ENCODE data around the gene SOCS6.
"Not testable (repeated sequence)": the region's sequence is repeated elsewhere in the genome, so short reads cannot be mapped to it uniquely, and the experiment has no call there.

The SOCS6 gene

DNA sequence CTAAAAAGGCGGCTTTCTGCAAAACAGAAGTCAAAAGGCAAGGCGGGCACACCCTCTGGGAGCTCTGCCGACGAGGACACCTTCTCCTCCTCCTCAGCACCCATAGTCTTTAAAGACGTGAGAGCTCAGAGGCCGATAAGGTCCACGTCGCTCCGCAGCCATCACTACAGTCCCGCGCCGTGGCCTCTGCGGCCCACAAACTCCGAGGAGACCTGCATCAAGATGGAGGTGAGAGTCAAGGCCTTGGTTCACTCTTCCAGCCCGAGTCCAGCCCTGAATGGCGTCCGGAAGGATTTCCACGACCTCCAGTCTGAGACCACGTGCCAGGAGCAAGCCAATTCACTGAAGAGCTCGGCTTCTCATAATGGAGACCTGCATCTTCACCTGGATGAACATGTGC, 36.1 kb downstream of the SOCS6 start:
- DNase-seq: no peak

DNA sequence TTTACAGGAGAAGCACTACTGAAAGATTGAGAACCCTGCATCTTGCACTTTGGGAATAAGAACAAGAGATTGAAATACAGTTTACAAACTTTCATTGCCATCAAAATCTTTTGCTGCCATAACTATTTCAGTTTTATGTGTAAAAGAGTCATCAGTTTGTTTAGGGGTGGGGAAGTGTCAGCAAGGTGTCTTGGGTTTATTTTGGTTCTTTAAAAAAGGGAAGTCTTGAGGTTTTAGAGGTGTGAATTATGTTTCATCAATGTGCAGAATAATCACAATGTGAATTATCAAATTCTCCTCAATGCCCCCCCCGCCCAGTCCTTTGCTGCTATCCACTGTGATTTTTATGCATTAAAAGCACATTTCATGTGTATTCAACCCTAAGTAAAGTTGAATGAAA, 37.4 kb downstream of the SOCS6 start:
- DNase-seq: no peak

DNA sequence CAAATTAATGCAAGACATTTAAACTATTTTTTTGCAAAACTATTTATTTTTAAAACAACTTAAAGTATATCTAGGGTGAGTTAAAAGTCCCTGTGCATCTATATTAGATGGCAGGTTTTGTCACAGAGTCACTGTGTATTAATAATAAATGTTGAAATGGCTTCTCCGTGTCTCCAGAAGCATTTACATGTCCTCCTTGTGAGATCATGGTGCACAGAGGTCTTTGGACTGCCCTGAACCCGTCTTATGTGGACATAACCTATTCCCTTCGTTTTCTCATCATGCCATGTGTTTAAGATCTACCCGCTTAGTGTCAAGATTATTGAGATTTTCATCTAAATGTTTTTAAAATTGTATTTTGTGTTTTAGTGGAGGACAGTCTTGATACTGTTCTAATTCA, 39.3 kb downstream of the SOCS6 start:
- no peak for DNase-seq

DNA sequence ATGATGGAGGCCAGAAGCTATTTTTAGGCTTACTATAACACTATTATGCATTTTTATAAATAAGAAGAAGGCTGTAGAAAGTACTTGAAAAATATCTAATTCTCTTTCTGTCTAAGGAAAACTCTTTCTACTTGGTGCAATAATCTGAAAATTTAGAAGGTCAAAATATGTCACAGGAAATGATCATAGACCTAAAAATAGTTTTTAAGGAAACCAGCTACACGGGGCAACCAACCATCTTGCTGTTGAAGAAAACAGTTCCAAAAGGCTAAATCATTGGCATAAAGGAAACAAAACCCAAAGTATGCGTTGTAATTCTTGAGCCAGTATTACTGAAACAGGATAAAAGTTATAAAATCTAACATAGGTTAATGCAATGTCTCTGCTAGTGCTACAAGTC, 40.2 kb downstream of the SOCS6 start:
- DNase-seq: no peak

DNA sequence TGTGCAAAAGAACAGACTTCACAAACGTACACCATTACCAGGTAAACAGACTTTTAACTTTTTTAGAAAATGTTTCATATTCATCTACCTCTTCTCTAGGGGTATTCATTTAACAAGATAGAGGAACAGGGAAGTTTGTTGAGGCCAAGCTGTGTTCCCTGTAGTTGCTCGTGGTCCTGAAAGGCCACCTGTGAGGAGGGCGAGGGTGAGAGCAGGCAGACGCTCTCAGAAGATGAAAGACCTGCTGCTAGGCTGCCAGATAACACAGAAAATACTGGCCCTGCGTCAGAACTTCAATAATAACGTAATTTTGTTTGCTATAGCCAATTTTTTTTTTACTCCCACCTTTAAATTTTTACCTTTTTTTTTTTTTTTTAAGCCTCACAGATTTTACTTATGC, 42.0 kb downstream of the SOCS6 start:
- no peak for DNase-seq

DNA sequence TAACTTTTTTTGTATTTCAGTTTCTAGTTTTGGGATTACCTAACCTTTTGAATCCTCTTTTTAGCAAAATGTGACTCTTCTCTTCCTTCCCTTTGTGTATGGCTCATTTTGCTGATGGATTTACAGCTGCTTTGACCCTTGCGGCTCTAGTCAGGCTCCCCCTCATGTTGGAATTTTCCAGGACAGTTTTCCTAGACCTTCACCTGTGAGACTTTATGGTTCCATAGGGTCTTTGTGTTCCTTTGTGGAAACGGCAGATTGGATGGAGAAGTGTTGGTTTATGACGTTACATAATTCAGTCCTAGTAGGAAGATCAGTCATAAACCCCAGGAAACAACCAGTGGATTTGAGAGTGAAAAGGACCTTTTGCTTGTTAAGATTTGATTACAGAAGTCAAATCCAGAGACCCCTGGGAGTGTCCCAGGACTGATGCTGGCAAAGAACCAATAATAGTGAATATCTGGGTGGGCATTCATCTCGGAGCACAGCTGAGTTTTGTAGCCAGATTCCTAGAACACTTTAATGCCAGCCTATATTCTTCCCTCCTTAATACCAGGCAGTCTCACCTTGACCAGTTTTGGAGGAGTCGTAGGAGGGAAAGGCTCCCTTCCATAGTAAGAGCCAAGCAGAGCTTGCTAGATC, 42.7 kb downstream of the SOCS6 start:
- DNase-seq: no peak

DNA sequence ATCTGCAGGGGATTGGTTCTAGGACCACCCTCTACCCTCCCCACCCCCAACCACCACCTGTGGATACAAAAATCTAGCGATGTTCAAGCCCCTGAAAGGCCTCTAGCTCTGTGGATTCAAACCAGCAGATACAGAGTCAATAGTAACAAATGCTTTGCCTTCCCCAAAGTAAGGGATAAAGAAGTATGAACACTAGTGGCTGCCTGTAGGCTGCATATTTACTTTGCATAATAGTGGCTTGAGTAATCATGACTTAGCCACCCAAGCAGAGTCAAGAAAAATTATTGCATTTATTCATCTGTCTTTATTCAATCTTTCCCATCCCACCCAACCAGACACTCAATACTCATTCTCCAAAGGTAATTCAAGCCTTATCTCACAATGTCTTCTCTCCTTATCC, 43.8 kb downstream of the SOCS6 start:
- DNase-seq: no peak

DNA sequence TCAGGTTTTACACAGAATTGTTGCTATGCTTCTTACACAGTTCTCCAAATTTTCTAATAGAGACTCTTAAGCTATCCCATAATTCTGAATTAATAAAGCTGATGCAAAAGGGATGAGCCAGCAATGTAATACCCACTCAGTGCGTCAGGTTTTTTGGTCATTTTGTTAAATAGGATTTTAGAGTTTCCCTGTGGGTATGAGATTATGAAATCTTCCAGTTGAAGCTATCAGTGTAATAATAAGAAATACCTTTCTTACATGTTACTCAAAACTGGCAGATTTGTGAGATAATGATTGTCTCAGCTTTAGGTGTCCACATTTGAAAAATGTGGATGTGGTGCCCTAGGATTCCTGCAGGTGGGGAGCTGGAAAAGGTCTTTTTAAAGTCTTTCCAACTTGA, 44.5 kb downstream of the SOCS6 start:
- no peak for DNase-seq

DNA sequence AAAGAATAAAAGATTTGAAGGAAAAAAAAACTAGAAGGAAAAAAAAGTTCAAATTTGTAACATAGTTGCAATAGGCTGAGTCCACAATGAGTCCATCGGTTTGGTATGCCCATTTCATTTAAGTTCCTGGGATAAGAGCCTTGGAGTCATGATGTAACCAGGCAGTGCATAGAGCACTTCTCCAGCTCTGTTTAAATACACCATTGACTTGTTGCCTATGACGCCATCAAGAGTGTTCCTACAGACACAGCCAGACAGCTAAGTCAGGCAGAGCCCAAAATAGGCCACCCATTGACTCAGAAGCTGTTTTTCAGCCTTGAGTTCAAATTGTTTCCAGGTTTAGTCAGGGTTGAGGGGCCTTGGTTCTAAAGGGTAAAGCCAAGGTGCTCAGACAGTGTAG, 44.9 kb downstream of the SOCS6 start:
- peak; percentile 57 to 64 for DNase-seq

DNA sequence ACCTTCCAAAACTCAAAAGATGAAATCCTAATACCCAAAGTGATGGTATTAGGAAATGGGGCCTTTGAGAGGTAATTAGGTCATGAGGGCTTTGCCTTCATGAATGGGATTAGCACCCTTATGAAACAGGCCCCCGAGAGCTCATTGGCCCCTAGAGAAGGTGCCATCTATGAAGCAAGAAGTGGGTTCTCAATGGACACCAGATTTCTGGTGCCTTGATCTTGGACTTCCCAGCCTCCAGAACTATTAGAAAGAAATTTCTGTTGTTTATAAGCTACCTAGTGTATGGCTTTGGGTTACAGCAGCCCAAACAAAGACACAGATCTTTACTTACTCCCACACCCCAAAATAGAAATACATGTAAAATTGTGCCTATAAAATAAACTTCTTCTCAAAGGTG, 45.4 kb downstream of the SOCS6 start:
- no peak for DNase-seq

DNA sequence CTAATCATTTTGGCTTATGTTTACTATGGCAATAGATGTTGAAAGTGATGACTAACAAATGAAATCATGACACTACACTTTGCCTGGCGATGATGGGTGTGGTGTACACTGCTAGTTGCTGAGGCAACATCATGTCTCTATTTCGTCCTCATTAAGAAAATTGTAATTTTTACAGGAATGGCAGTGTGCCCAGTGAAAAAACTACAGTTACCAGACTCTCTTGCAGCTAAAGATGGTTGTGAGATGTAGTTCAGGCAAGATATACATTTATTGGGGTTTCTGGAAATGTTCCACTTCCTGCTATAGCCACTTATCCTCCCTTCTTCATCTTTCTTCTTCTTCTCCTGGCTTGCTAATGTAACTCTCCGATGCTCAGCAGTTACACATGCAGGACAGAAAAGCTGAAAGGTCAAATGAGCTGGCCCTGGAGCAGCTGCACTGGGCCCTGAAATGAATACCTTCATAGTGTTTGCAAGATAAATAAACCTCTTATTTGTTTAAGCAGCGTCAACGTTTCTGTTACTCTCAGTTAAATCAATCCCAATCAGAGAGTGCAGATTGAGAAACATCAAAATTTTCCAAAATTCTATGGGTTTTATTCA, 46.0 kb downstream of the SOCS6 start:
- DNase-seq: peak; percentile 59 to 67

DNA sequence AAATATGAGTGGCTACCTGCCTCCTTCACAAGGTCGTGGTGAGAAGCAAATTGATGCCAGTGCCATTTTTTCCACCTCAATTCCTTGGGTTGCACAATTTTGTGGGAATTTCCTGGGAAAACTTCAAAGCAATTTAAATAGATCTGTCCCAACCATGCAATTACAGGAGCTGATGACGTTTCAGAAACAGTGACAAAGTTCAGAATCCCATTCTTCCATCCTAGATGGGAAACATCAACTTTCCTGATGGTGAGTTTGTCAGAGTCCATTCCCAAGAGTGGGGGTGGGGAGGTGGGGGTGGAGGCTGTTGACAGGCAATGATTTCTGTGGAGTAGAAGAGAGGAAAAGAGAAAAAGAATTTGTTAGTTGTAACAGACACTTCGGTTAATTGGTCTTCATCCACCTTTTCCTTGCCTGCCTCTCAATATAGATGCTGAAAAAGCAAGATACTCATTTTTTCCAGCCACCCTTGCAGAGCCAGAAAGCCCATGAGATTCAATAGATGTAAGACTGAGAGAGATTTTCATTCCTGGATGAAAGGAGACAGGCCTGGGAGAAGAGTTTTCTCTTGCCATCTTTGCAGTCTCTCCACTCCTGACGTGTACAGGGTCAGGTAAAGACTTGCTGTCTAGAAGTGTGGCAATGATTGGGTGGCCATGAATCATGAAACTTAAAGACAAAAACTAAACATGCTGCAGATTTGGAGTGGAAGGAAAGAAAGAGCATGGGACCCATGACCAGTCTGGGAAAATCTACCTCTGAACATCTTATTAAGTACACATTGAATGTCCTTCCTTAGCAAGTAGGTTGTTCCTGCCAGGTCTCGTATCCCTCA, 47.3 kb downstream of the SOCS6 start:
- no peak for DNase-seq

DNA sequence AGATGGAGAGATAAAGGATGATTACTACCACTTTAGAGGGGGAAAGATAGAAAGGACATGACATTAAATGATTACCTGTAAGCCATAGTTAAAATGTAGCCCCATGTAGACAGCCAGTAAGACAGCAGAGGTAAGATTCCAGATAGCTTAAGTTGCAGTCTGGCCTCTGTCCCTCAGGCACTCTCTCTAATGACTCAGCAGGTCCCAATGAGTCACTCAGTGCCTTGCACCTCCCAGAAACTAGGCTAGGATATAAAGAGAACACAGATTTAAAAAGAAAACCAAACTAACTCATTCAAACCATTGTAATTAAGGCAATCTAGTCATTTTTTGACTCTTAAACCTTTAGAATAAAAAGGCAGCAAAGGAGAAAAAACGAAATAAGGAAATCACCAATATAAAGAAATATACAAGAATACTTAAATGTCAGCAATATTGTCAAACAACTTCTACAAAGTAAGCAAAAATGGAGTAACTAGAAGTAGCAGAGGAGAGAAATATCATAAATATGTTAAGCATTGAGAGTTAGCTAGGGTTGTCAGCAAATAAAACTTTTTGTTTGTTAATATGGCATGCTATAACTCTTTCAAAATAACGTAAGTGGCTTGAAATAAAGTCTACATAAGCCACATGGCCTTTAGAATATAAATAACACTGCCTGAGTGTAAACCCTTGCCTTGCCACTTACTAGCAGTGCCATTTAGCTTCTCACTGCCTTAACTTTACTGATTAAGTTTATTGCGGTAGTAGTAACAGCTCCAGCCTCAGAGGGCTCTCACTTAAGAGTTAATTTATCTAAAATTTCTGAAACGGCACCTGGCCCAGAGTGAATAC, 48.5 kb downstream of the SOCS6 start:
- DNase-seq: peak in 1 of 2 experiments; percentile 12

DNA sequence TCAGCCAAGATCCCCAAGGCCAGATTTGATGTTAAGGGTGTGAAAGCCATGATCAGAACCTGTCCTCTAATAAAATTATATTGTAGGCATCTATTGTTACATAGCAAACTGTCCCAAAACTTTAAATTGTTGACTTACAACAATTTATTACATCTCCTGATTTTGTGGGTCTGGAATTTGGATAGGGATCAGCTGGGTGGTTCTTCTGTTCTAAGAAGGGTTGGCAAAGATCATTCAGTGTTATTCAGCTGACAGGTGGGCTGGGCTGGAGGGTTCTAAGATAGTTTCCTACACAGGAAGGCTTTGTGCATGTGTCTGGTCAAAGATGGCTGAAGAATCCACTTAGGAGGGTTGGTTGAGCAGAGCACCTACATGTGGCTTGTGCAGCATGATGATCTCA, 50.0 kb downstream of the SOCS6 start:
- no peak for DNase-seq

DNA sequence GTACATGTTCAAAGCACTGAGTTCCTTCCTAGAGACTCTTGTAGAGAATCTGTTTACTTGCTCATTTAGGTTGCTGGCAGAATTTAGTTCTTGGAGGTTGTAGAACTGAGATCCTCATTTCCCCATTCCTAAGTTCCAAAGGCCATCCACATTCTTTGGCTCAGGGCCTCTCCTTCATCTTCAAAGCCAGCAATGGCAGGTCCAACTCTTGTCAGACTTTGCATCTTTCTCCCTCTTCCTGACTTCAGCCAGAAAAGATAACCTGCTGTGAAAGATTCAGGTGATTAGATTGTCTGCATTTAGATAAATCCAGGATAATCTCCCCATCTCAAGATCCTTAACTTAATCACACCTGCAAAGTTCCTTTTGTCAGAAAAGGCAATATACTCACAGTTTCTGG, 51.1 kb downstream of the SOCS6 start:
- DNase-seq: no peak

DNA sequence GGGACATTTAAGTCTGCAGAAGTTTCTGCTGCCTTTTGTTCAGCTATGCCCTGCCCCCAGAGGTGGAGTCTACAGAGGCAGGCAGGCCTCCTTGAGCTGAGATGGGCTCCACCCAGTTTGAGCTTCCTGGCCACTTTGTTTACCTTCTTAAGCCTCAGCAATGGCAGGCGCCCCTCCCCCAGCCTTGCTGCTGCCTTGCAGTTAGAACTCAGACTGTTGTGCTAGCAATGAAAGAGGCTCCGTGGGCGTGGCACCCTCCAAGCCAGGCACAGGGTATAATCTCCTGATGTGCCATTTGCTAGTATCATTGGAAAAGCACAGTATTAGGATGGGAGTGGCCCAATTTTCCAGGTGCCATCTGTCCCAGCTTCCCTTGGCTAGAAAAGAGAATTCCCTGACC, 59.6 kb downstream of the SOCS6 start:
- DNase-seq: not testable (repeated sequence)

DNA sequence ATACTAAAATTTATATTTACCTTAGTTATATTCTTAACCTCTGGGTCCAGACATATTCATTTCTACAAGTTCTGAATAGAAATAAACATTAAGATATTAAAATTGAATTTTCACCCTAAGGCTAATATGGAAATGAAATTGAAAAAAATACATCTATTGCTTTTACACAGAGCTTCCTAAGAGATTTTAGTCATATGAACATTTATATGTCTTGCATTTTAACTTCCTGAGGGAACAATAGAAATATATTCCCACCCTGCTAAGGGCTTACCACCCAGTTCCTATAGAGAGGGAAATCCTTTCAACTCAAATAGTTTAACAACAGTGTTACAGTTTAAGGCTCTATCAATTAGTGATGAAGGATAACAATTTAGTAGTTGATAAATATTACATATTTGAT, 60.5 kb downstream of the SOCS6 start:
- no peak for DNase-seq

DNA sequence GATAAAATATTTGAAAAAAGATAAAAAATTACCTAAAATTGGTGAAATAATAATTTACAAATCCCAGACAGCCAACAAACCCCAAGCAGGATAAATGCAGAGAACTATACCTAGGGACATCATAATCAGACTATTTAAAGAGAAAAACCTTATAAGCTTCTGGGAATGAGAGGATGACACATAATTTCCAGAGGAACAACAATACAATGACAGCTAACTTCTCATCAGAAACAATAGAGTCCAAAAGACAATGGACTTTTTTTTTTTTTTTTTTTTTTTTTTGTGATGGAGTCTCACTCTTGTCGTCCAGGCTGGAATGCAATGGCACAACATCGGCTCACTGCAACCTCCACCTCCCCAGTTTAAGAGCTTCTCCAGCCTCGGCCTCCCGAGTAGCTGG, 65.2 kb downstream of the SOCS6 start:
- no peak for DNase-seq

DNA sequence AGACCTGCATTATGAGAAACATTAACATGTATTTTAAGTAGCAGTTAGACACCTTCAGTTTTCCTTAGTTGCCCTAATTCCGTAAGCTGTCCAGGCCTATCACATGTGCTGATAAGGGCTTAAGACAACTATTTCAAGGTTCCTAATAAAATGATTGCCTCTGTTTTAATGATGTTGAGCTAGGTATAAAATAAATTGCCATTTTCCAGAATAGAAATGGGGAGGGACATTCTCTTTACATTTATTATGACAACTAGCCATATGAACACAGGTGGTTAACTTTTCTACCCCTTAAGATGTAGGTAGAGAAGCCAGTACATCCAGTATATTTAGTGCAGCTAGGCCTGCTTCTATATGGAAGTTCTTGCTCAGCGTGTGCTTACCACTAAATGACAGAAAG, 65.9 kb downstream of the SOCS6 start:
- DNase-seq: no peak

DNA sequence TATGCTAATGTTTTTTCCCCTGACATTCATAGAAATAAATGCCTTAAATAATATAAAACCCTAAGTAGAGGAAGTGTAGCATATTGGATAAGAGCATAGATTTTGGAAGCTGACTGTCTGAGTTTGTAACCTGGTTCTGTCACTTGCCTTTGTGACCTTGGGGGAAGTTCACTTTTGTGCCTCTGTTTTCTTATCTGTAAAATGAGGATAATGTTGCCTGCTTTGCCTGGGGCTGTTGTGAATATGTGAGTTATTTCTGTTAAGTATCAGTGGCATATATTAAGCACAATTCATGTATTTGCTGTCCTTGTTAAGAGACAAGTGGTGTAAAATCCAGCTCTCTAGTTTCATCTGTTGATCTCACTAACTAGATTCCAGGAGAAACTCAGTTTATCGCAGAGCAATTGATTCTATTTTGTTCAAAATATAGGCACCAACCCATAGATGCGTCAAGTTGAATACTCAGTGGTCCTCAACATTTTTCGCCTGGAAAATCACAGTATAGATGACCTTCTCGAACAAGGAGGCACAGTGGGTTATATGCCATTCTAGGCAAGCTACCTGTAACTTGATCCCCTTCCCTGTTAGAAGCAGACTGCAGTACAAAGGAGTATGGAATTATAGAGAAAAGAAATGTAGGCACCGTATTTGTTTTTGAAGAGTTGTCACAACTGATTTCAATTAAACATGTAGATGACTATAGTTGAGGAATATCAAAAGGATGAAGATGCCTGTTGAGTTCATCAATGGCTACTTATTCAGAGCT, 67.0 kb downstream of the SOCS6 start:
- DNase-seq: no peak

DNA sequence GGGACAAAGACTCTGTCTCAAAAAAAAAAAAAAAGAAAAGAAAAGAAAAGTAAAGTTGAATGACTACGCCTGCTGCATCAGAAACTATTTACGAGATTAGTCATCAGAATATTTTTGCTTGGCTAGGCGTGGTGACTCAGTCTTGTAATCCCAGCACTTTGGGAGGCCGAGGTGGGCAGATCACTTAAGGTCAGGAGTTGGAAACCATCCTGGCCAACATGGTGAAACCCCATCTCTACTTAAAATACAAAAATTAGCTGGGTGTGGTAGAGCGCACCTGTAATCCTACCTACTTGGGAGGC, 69.2 kb downstream of the SOCS6 start:
- not testable (repeated sequence) for DNase-seq

DNA sequence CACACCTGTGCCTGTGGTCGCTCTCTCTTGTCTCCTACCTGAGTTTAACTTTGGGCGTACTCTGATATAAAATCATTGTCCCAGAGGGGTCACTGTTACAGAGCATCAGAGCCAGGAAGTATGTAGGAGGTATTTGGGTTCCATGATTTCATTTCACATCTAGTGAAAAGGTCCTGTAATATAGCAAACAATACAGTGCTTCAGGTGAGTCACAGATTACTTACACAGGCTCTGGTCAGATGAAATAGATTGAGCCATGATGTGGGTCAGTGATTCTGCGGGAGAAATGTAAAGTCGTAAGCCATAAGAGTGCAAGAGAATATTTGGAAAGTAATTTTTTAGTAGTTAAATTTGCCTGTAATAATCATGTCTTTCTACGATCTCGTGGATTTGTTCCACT, 70.2 kb downstream of the SOCS6 start:
- no peak for DNase-seq

DNA sequence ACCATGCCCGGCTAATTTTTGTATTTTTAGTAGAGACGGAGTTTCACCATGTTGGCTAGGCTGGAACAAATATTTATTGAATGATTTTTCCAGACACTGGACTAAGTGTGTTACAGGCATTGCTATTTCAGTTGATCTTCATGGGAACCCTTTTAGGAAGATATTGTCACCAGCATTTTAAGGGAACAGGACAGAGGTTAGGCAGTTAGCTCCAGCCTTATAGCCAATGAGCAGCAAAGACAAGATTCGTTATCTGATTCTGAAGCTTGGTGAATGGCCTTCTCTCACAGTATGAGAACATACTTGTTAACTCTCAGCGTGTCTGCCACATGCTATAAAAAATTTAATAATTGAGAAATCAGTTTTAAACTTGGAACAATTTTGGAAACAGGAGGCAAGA, 73.4 kb downstream of the SOCS6 start:
- DNase-seq: no peak
